ENCODE results near the gene TFCP2L1.
"Not testable (repeated sequence)": the region's sequence is repeated elsewhere in the genome, so short reads cannot be mapped to it uniquely, and the experiment has no call there.

TFCP2L1 gene

DNA sequence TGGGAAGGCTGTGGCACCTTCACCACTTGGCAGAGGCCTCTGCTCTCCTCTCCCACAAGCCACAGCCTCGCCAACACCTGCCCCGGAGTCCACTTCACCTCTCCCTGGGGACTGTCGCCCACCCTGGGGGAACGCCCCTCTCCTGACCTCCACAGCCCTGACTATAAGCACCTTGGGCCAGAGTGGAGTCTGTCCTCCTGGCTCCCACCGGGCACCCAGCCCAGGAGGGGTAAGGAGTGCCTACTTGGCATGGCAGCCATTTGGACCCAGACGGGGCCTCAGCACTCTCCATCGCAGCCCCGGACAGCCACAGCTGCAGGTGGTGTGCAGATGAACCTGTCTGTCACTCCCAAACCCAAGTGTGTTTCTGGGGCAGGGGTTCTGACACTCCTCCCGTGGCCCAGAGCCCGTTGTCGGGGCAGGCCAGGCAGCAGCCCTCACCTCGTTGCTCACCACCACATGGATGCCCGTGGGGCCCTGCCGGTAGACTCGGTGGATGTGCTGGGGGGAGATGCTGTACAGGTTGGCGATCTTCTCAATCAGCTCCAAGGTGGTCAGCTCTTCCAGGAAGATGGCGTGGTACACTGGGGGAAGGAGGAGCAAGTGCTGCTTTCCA lies 53.5 kb downstream of the TFCP2L1 start:
- in situ Hi-C loops (cut with MboI; ENCODE audit: low pct_unique_long_range_greater_than_20kb, low sequenced_read_pairs, unreplicated experiment), result no loop called here
- no peak for DNase-seq (ENCODE audit: low spot score)
- TF ChIP-seq, protein P1, sequence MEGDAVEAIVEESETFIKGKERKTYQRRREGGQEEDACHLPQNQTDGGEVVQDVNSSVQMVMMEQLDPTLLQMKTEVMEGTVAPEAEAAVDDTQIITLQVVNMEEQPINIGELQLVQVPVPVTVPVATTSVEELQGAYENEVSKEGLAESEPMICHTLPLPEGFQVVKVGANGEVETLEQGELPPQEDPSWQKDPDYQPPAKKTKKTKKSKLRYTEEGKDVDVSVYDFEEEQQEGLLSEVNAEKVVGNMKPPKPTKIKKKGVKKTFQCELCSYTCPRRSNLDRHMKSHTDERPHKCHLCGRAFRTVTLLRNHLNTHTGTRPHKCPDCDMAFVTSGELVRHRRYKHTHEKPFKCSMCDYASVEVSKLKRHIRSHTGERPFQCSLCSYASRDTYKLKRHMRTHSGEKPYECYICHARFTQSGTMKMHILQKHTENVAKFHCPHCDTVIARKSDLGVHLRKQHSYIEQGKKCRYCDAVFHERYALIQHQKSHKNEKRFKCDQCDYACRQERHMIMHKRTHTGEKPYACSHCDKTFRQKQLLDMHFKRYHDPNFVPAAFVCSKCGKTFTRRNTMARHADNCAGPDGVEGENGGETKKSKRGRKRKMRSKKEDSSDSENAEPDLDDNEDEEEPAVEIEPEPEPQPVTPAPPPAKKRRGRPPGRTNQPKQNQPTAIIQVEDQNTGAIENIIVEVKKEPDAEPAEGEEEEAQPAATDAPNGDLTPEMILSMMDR (IDR thresholded peaks at IDR 0.05; ENCODE audit: extremely low read depth, insufficient read depth, missing control alignments), result no peak

DNA sequence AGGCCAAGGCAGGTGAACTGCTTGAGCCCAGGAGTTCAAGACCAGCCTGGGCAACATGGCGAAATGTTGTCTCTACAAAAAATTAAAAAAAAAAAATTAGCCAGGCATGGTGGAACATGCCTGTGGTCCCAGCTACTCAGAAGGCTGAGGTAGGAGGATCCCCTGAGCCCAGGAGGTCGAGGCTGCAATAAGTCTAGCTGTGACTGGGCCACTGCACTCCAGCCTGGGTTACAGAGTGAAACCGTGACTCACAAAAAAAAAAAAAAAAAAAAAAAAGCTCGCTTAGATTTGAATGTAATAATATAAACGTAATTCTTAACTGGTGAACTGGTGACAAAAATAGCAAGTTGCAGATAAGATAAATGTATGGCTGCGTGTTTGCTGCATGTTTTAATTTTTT lies 56.5 kb downstream of the TFCP2L1 start:
- DNase-seq (ENCODE audit: low spot score), result no peak
- in situ Hi-C loops (cut with MboI; ENCODE audit: low pct_unique_long_range_greater_than_20kb, low sequenced_read_pairs, unreplicated experiment), result no loop called here
- TF ChIP-seq, protein P1 (IDR thresholded peaks at IDR 0.05; ENCODE audit: extremely low read depth, insufficient read depth, missing control alignments), result no peak

DNA sequence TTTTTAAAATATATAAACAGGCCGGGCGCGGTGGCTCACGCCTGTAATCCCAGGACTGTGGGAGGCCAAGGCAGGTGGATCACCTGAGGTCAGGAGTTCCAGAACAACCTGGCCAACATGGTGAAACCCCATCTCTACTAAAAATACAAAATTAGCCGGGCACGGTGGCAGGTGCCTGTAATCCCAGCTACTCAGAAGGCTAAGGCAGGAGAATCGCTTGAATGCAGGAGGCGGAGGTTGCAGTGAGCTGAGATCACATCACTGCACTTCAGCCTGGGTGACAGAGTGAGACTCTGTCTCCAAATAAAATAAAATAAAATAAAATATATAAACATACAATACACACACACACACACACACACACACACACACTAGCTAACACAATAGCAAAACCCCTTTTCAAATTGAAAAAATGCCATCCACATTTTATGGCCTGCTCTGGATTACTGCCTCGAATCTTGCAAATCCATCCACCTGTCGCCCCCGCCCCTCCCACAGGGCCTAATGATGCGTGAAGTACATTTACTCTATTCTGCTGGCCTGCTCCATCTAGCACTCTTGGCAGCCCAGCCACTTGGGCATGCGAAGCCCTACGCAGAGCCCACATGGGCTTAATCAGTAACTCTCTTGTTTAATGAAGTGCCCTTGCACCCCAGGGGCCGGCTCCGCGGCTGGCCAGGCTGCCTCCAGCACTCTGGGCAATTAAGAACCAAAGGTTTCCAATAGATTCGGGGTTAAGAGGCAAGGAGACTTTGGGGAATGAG lies 57.4 kb downstream of the TFCP2L1 start:
- in situ Hi-C loops (cut with MboI; ENCODE audit: low pct_unique_long_range_greater_than_20kb, low sequenced_read_pairs, unreplicated experiment); DNase-seq (ENCODE audit: low spot score): not testable (repeated sequence)

DNA sequence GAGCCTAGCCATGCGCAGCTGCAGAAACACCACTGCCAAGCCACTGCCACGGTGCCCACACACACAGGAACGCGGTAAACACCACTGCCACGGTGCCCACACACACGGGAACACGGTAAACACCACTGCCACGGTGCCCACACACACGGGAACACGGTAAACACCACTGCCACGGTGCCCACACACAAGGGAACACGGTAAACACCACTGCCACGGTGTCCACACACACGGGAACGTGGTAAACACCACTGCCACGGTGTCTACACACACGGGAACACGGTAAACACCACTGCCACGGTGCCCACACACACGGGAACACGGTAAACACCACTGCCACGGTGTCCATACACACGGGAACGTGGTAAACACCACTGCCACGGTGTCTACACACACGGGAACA lies 59.3 kb downstream of the TFCP2L1 start:
- in situ Hi-C loops (cut with MboI; ENCODE audit: low pct_unique_long_range_greater_than_20kb, low sequenced_read_pairs, unreplicated experiment); DNase-seq (ENCODE audit: low spot score): not testable (repeated sequence)

DNA sequence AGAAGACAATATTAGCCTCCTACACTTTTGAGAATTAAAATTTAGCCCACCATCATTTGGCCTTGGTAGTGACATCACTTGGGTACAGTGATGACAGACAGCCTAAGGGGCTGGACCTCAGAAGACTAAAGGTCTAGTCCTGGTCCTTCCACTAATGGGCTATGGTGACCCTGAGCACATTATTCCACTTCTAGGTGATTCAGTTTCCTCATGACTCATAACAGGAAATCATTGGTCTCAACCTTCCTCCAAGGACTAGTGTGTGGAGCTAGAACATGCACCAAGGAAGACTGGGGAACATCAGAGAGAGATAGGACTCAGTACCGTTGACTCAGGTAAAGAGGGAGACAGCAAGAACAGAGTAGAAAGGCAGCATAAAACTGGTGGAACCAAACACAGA lies 64.0 kb downstream of the TFCP2L1 start:
- in situ Hi-C loops (cut with MboI; ENCODE audit: low pct_unique_long_range_greater_than_20kb, low sequenced_read_pairs, unreplicated experiment), result no loop called here
- DNase-seq (ENCODE audit: low spot score), result no peak

DNA sequence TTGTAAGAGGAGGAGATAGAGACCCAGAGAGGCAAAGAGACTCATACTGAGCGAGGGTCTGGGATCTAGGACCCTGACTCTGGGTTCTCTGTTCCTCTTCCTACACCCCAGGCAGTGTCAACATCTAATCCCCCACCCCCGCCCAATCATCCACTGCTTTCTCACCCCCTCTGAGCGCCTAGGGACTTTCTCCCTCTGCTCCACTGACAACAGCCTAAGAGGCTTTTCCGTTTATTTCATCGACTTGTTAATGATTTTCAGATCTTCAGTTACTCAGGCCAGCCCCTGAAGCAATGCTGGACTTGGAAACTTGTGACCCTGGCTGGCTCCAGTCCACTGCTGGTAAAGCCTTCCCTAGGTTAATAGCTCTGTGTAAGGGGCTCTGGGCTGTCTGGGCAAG lies 65.1 kb downstream of the TFCP2L1 start:
- TF ChIP-seq, protein P1 (IDR thresholded peaks at IDR 0.05; ENCODE audit: extremely low read depth, insufficient read depth, missing control alignments), result no peak
- no peak for DNase-seq (ENCODE audit: low spot score)
- in situ Hi-C loops (cut with MboI; ENCODE audit: low pct_unique_long_range_greater_than_20kb, low sequenced_read_pairs, unreplicated experiment), result no loop called here

More for the DNA sequence above, 64.0 kb downstream of the TFCP2L1 start:
- TF ChIP-seq, protein P1 (IDR thresholded peaks at IDR 0.05; ENCODE audit: extremely low read depth, insufficient read depth, missing control alignments), result no peak

DNA sequence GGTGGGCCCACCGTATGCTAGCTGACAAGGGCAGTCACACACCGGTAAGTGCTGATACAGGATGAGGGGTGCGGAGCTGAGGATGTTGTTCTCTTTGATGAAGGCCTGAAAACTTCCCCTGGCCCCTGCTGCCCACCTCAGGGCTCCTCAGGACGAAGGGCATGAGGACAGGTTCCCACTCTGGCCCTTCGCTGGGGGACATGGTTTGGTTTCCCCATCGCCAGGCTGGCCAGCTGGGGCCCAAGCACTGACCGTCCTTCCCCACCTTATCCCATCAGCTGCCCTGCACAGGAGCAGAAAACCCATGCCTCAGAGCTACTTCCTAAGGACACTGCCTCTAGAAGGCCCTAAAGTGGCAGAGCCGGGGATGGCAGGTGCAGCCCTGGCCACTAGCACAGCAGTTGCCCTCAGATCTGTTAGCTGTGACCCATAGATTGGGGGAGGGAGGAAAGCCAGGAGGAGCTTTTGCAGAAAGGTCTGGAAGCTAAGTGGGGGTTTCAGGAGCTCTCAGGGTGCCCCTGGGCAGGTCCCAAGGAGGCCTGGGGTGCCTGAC lies 66.5 kb downstream of the TFCP2L1 start:
- no peak for DNase-seq (ENCODE audit: low spot score)
- TF ChIP-seq, protein P1 (IDR thresholded peaks at IDR 0.05; ENCODE audit: extremely low read depth, insufficient read depth, missing control alignments), result no peak
- in situ Hi-C loops (cut with MboI; ENCODE audit: low pct_unique_long_range_greater_than_20kb, low sequenced_read_pairs, unreplicated experiment), result no loop called here
